ENCODE data around the gene OGFRL1.

GRCh38 chr6:71248878-71249544, 39.6 kb upstream of the OGFRL1 start:
- TF ChIP-seq CTCF (IDR thresholded peaks at IDR 0.05 in 2 of 3, conservative IDR thresholded peaks at IDR 0.05 in 1 of 3; ENCODE audit: borderline replicate concordance in 1 of 3, insufficient read depth in 1 of 3, low read depth in 2 of 3, low read length in 2 of 3), result no peak
- no peak for TF ChIP-seq POLR2A (IDR thresholded peaks at IDR 0.05; ENCODE audit: borderline replicate concordance, extremely low read depth, insufficient read depth, insufficient read length)
- no peak for TF ChIP-seq POLR2AphosphoS5 (IDR thresholded peaks at IDR 0.05; ENCODE audit: low read depth, low read length)
- no peak for TF ChIP-seq EZH2 (IDR thresholded peaks at IDR 0.05)

Data from HCT116 (cell line).